Measurements from ENCODE around the gene SLC25A13. TPM values are rescaled to one million over a fixed set of nuclear protein-coding genes. Genes with fewer than 3 reads are reported as not detected.

Gene SLC25A13
- total and polyA plus RNA-seq, 9 of the 15 experiments (the other 6 are each of a cell fraction or from before 2014, with no cell fraction given): 21.4 to 80.2 (median 58.7) TPM

- no peak for FAIRE-seq
Measured at GRCh38 chr7:96122746-96123145, 199.2 kb downstream of the SLC25A13 start.

GRCh38 chr7:96121752-96122151 is 200.1 kb downstream of the SLC25A13 start:
- H3K9me1 ChIP-seq (ENCODE audit: control insufficient read depth, insufficient read depth, low read length): no peaks in the 10 kb centered on the region
- no peak overlapping the region for H2AFZ ChIP-seq (ENCODE audit: low read depth, low read length)
- no peaks in the 10 kb centered on the region for H3K27me3 ChIP-seq (ENCODE audit: control insufficient read depth in 2 of 2, insufficient read depth in 2 of 2, low read length in 2 of 2)
- CTCF ChIA-PET (ENCODE audit: low intra/inter-chr PET ratio): no interaction called here
- H3K9ac ChIP-seq (ENCODE audit: insufficient read depth in 1 of 2, low read depth in 2 of 2, low read length in 2 of 2): no peak overlapping the region
- H3K4me2 ChIP-seq (ENCODE audit: insufficient read depth, low read length): no peak overlapping the region
- ATAC-seq: no peak
- no peak for DNase-seq (ENCODE audit: extremely low read depth in 1 of 4, low spot score in 3 of 4)
- WGBS (ENCODE audit: insufficient coverage, low coverage, missing lambda C conversion rate): 67% methylated on average over 6 of the region's 6 CpGs
- no peak overlapping the region for H3K27ac ChIP-seq (ENCODE audit: extremely low read depth, low read depth, low read length)
- no TSS peak for BruUV-seq (replicated peaks)
- no peaks in the 10 kb centered on the region for H3K79me2 ChIP-seq (ENCODE audit: control insufficient read depth, insufficient read depth, low read length)
- in situ Hi-C loops (cut with MboI) (no loop called here), intact Hi-C loops (cut with micrococcal nuclease) (no loop called here)
- no peaks in the 10 kb centered on the region for H3K4me1 ChIP-seq (replicated peaks in 1 of 2; ENCODE audit: control insufficient read depth in 2 of 2, insufficient read depth in 2 of 2, low read length in 2 of 2)
- H4K20me1 ChIP-seq (replicated peaks; ENCODE audit: control insufficient read depth, insufficient read depth, low read length): no peaks in the 10 kb centered on the region
- no peak overlapping the region for H3K4me3 ChIP-seq
- H3K36me3 ChIP-seq (ENCODE audit: control insufficient read depth, insufficient read depth, low read length): peaks cover 20% of the 10 kb centered on the region; the same call in 1 of the 3 replicates
- POLR2A ChIA-PET: interaction anchor here (0.9 kb wide), 1 partner anchor 12 kb away, joined by 3 read pairs; no protein-coding TSS in a partner anchor
- H3K9me3 ChIP-seq (replicated peaks; ENCODE audit: control insufficient read depth, insufficient read depth, low read depth, low read length): no peaks in the 10 kb centered on the region
- no peak for FAIRE-seq
- no peak for TF ChIP-seq DMBX1 (CRISPR knock-in tag; IDR thresholded peaks at IDR 0.05; ENCODE audit: borderline replicate concordance)
- TF ChIP-seq MTA2 (IDR thresholded peaks at IDR 0.05; ENCODE audit: low read depth): no peak
- TF ChIP-seq ID3 (CRISPR knock-in tag; IDR thresholded peaks at IDR 0.05): no peak
- no peak for TF ChIP-seq ID3 (tag; IDR thresholded peaks at IDR 0.05)
- TF ChIP-seq, protein P1, sequence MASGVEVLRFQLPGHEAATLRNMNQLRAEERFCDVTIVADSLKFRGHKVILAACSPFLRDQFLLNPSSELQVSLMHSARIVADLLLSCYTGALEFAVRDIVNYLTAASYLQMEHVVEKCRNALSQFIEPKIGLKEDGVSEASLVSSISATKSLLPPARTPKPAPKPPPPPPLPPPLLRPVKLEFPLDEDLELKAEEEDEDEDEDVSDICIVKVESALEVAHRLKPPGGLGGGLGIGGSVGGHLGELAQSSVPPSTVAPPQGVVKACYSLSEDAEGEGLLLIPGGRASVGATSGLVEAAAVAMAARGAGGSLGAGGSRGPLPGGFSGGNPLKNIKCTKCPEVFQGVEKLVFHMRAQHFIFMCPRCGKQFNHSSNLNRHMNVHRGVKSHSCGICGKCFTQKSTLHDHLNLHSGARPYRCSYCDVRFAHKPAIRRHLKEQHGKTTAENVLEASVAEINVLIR (CRISPR knock-in tag; IDR thresholded peaks at IDR 0.05): no peak
- no peak for TF ChIP-seq RFX7 (CRISPR knock-in tag; IDR thresholded peaks at IDR 0.05)
- no peak for TF ChIP-seq CBX5 (IDR thresholded peaks at IDR 0.05; ENCODE audit: borderline replicate concordance, low read depth)
- TF ChIP-seq RNF2 (IDR thresholded peaks at IDR 0.05): no peak
- TF ChIP-seq CBX1 (IDR thresholded peaks at IDR 0.05; ENCODE audit: low read depth): no peak
- TF ChIP-seq, protein P2, sequence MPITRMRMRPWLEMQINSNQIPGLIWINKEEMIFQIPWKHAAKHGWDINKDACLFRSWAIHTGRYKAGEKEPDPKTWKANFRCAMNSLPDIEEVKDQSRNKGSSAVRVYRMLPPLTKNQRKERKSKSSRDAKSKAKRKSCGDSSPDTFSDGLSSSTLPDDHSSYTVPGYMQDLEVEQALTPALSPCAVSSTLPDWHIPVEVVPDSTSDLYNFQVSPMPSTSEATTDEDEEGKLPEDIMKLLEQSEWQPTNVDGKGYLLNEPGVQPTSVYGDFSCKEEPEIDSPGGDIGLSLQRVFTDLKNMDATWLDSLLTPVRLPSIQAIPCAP (CRISPR knock-in tag; IDR thresholded peaks at IDR 0.05; ENCODE audit: borderline replicate concordance): no peak

More at GRCh38 chr7:96122746-96123145, 199.2 kb downstream of the SLC25A13 start:
- Histone ChIP-seq H3K27ac (ENCODE audit: extremely low read depth, low read depth, low read length) (no peak overlapping the region), H3K4me2 (ENCODE audit: insufficient read depth, low read length) (no peak overlapping the region), H3K4me3 (no peak overlapping the region), H3K36me3 (ENCODE audit: control insufficient read depth, insufficient read depth, low read length) (peaks cover 20% of the 10 kb centered on the region; the same call in 1 of the 3 replicates), H3K79me2 (ENCODE audit: control insufficient read depth, insufficient read depth, low read length) (no peaks in the 10 kb centered on the region), H2AFZ (ENCODE audit: low read depth, low read length) (no peak overlapping the region), H3K9me3 (replicated peaks; ENCODE audit: control insufficient read depth, insufficient read depth, low read depth, low read length) (no peaks in the 10 kb centered on the region), H3K9me1 (ENCODE audit: control insufficient read depth, insufficient read depth, low read length) (no peaks in the 10 kb centered on the region), H3K9ac (ENCODE audit: insufficient read depth in 1 of 2, low read depth in 2 of 2, low read length in 2 of 2) (no peak overlapping the region), H4K20me1 (replicated peaks; ENCODE audit: control insufficient read depth, insufficient read depth, low read length) (no peaks in the 10 kb centered on the region), H3K27me3 (ENCODE audit: control insufficient read depth in 2 of 2, insufficient read depth in 2 of 2, low read length in 2 of 2) (no peaks in the 10 kb centered on the region), H3K4me1 (replicated peaks in 1 of 2; ENCODE audit: control insufficient read depth in 2 of 2, insufficient read depth in 2 of 2, low read length in 2 of 2) (no peaks in the 10 kb centered on the region)
- CTCF ChIA-PET (ENCODE audit: low intra/inter-chr PET ratio): no interaction called here
- TF ChIP-seq ZNF586 (CRISPR knock-in tag; conservative IDR thresholded peaks at IDR 0.05): no peak
- TF ChIP-seq GABPB2 (CRISPR knock-in tag; conservative IDR thresholded peaks at IDR 0.05): no peak
- no peak for TF ChIP-seq POLR2A (conservative IDR thresholded peaks at IDR 0.05)
- no peak for TF ChIP-seq SPI1 (IDR thresholded peaks at IDR 0.05; ENCODE audit: borderline replicate concordance, low read depth, low read length)
- TF ChIP-seq, protein P3, sequence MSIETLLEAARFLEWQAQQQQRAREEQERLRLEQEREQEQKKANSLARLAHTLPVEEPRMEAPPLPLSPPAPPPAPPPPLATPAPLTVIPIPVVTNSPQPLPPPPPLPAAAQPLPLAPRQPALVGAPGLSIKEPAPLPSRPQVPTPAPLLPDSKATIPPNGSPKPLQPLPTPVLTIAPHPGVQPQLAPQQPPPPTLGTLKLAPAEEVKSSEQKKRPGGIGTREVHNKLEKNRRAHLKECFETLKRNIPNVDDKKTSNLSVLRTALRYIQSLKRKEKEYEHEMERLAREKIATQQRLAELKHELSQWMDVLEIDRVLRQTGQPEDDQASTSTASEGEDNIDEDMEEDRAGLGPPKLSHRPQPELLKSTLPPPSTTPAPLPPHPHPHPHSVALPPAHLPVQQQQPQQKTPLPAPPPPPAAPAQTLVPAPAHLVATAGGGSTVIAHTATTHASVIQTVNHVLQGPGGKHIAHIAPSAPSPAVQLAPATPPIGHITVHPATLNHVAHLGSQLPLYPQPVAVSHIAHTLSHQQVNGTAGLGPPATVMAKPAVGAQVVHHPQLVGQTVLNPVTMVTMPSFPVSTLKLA (conservative IDR thresholded peaks at IDR 0.05): no peak
- BruUV-seq (replicated peaks): no TSS peak
- in situ Hi-C loops (cut with MboI) (no loop called here), intact Hi-C loops (cut with micrococcal nuclease) (no loop called here)
- WGBS (ENCODE audit: insufficient coverage, low coverage, missing lambda C conversion rate): 89% methylated on average over 2 of the region's 2 CpGs
- DNase-seq (ENCODE audit: extremely low read depth in 1 of 4, low spot score in 3 of 4) (no peak), ATAC-seq (no peak)
- POLR2A ChIA-PET: no interaction called here

Measured in K562 (cell line).